K562 (cell line): Measurements from ENCODE around the gene SLC35B1. TPM values are rescaled to one million over a fixed set of nuclear protein-coding genes. Genes with fewer than 3 reads are reported as not detected.

ENCODE experiments used
- CREB1 ChIP-seq, 2 experiments: sonication (generic) in 1 of 2; formaldehyde crosslinking in 1 of 2; IDR thresholded peaks; 2 replicates each; pipeline versions ENCODE4 v1.6.1 to v1.8.0; 2012 to 2022; ENCODE audit warnings: inconsistent platforms in 1 of 2, mild to moderate bottlenecking in 1 of 2, missing genetic modification reagents in 1 of 2, moderate library complexity in 1 of 2
- HNRNPL ChIP-seq: fragments of 200-400 bp; formaldehyde crosslinking; IDR thresholded peaks from 2 replicates; pipeline ENCODE4 v1.6.1; 2017; ENCODE audit warnings: low read depth, mild to moderate bottlenecking, low read length
- HNRNPUL1 ChIP-seq: fragments of 200-400 bp; formaldehyde crosslinking; IDR thresholded peaks from 2 replicates; pipeline ENCODE4 v1.6.1; 2017; ENCODE audit warnings: low read length
- KLF6 ChIP-seq: fragments of 250-450 bp; sonication (Bioruptor Pico); IDR thresholded peaks from 2 replicates; pipeline ENCODE4 v1.4.0; 2020; ENCODE audit warnings: mild to moderate bottlenecking, moderate library complexity, borderline replicate concordance
- LCOR ChIP-seq: sonication (generic); formaldehyde crosslinking; IDR thresholded peaks from 2 replicates; pipeline ENCODE4 v1.8.0; 2022; ENCODE audit warnings: mild to moderate bottlenecking, missing genetic modification reagents
- NFRKB ChIP-seq: fragments of 450-650 bp; IDR thresholded peaks from 2 replicates; pipeline ENCODE4 v1.6.1; 2016; ENCODE audit warnings: low read depth
- POLR2B ChIP-seq: fragments of 450-650 bp; IDR thresholded peaks from 2 replicates; pipeline ENCODE4 v1.6.1; 2018; ENCODE audit warnings: low read depth; ENCODE audit not compliant: partially characterized antibody
- RBM22 ChIP-seq: fragments of 200-400 bp; formaldehyde crosslinking; IDR thresholded peaks from 2 replicates; pipeline ENCODE4 v1.6.1; 2018; ENCODE audit warnings: low read length, low read depth; ENCODE audit not compliant: poor library complexity, severe bottlenecking
- ZBTB34 ChIP-seq: fragments of 250-450 bp; sonication (Bioruptor Pico); IDR thresholded peaks from 2 replicates; pipeline ENCODE4 v1.8.0; 2021; ENCODE audit warnings: mild to moderate bottlenecking, moderate library complexity
- ZNF124 ChIP-seq: sonication (generic); formaldehyde crosslinking; IDR thresholded peaks from 2 replicates; pipeline ENCODE4 v1.8.1; 2022; ENCODE audit warnings: missing genetic modification reagents
- ZNF197 ChIP-seq: fragments of 200-800 bp; sonication (Bioruptor generic); IDR thresholded peaks from 2 replicates; pipeline ENCODE4 v1.6.1; 2016; ENCODE audit warnings: low read depth, missing genetic modification characterization, missing compliant biosample characterization
- ZNF57 ChIP-seq: fragments of 450-650 bp; formaldehyde crosslinking; IDR thresholded peaks from 2 replicates; pipeline ENCODE4 v1.4.0; 2020; ENCODE audit warnings: mild to moderate bottlenecking, moderate library complexity
- ZNF655 ChIP-seq: fragments of 250-450 bp; sonication (Bioruptor Pico); IDR thresholded peaks from 2 replicates; pipeline ENCODE4 v1.5.0; 2021
- polyA plus RNA-seq, 8 experiments: library from polyadenylated mRNA; depleted of rRNA in 4 of 8; stranded (reverse) in 5 of 8; unstranded in 3 of 8; fragments of >200 nt; fragmentation: Nextera tagmentation in 2 of 8; fragmentation: Illumina TruSeq in 1 of 8; extraction: Ambion mirVana in 2 of 8; extraction: Trizol in 1 of 8; gene quantifications; 2 replicates each; pipeline versions ENCODE4 v1.2.1 to v1.2.3, GENCODE V29; 2011 to 2014; ENCODE audit warnings: inconsistent platforms in 1 of 8, missing spikeins in 1 of 8
- total RNA-seq, 7 experiments: library from RNA; depleted of rRNA in 6 of 7; stranded (reverse); fragments of >200 nt in 6 of 7; fragmentation: Illumina TruSeq in 2 of 7; extraction: Trizol in 2 of 7; gene quantifications; 2 replicates each; pipeline versions ENCODE4 v1.2.1 to v1.2.3, GENCODE V29; 2011 to 2021; ENCODE audit warnings: low replicate concordance in 1 of 7
- TF ChIP-seq, protein P1 (sequence below), 2 experiments: fragments of 450-650 bp; formaldehyde crosslinking in 1 of 2; IDR thresholded peaks; 2 replicates each; pipeline versions ENCODE4 v1.4.0 to v1.6.1; 2014 to 2020; ENCODE audit warnings: mild to moderate bottlenecking in 2 of 2, borderline replicate concordance in 1 of 2, low read depth in 1 of 2

Gene SLC35B1
- total and polyA plus RNA-seq, 9 of the 15 experiments (the other 6 are each of a cell fraction or from before 2014, with no cell fraction given) = 51.4 to 87.9 (median 66.3) TPM

GRCh38 chr17:49708515-49709183 is 885 bp upstream of the SLC35B1 start (continued):
- TF ChIP-seq, protein P1, sequence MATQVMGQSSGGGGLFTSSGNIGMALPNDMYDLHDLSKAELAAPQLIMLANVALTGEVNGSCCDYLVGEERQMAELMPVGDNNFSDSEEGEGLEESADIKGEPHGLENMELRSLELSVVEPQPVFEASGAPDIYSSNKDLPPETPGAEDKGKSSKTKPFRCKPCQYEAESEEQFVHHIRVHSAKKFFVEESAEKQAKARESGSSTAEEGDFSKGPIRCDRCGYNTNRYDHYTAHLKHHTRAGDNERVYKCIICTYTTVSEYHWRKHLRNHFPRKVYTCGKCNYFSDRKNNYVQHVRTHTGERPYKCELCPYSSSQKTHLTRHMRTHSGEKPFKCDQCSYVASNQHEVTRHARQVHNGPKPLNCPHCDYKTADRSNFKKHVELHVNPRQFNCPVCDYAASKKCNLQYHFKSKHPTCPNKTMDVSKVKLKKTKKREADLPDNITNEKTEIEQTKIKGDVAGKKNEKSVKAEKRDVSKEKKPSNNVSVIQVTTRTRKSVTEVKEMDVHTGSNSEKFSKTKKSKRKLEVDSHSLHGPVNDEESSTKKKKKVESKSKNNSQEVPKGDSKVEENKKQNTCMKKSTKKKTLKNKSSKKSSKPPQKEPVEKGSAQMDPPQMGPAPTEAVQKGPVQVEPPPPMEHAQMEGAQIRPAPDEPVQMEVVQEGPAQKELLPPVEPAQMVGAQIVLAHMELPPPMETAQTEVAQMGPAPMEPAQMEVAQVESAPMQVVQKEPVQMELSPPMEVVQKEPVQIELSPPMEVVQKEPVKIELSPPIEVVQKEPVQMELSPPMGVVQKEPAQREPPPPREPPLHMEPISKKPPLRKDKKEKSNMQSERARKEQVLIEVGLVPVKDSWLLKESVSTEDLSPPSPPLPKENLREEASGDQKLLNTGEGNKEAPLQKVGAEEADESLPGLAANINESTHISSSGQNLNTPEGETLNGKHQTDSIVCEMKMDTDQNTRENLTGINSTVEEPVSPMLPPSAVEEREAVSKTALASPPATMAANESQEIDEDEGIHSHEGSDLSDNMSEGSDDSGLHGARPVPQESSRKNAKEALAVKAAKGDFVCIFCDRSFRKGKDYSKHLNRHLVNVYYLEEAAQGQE (IDR thresholded peaks at IDR 0.05; ENCODE audit: borderline replicate concordance) = no peak
- TF ChIP-seq, protein P1 (CRISPR knock-in tag; IDR thresholded peaks at IDR 0.05; ENCODE audit: low read depth) = no peak
- no peak for TF ChIP-seq ZBTB34
- TF ChIP-seq NFRKB = no peak
- TF ChIP-seq POLR2B = peak; percentile 15
- TF ChIP-seq ZNF655 = no peak
- TF ChIP-seq ZNF197 (CRISPR knock-in tag) = no peak
- TF ChIP-seq CREB1 (IDR thresholded peaks at IDR 0.05) = no peak
- no peak for TF ChIP-seq CREB1 (CRISPR knock-in tag; IDR thresholded peaks at IDR 0.05)
- no peak for TF ChIP-seq ZNF124 (CRISPR knock-in tag)
- peak; percentile 60; the same call in 1 of the 2 replicates for TF ChIP-seq LCOR (CRISPR knock-in tag)
- 0 out of 2 replicates have a peak, but pooled peaks have one; percentile 29 for TF ChIP-seq HNRNPUL1
- TF ChIP-seq ZNF57 (CRISPR knock-in tag) = no peak
- no peak for TF ChIP-seq KLF6 (CRISPR knock-in tag)
- no peak for TF ChIP-seq HNRNPL
- no peak for TF ChIP-seq RBM22
